Measurements from ENCODE around the gene ADGRV1. TPM values are rescaled to one million over a fixed set of nuclear protein-coding genes. Genes with fewer than 3 reads are reported as not detected.

The ADGRV1 gene
- polyA plus RNA-seq, 1 of the 3 experiments (the other 2 are of a cell fraction) = 0.23 TPM

- no peaks in the 10 kb centered on the region for H3K79me2 ChIP-seq (ENCODE audit: insufficient read depth)
- H2AFZ ChIP-seq (ENCODE audit: low read depth) = peak overlapping the region; percentile 69; the same call in 1 of the 2 replicates
- peaks cover 12 to 21% of the 10 kb centered on the region in 2 experiments; a peak in 3 of 4 replicates for H3K4me1 ChIP-seq (ENCODE audit: control insufficient read depth in 1 of 2, insufficient read depth in 2 of 2, low read depth in 1 of 2, low read length in 1 of 2)
- H3F3A ChIP-seq (replicated peaks; ENCODE audit: insufficient read depth) = no peaks in the 10 kb centered on the region
- POLR2A ChIA-PET = interaction anchor here (0.9 kb wide), 1 partner anchor 443 kb away, joined by 3 read pairs; the partner anchor contains the start of gene ARRDC3
- H3K9me2 ChIP-seq = no peaks in the 10 kb centered on the region
- CTCF ChIA-PET = interaction anchor here (1.2 to 2.2 kb wide), 2 partner anchors 74 to 444 kb away, joined by 3 to 13 read pairs; no protein-coding TSS in a partner anchor
- TF ChIP-seq POLR2AphosphoS5 (IDR thresholded peaks at IDR 0.05; ENCODE audit: low read depth, low read length) (peak; percentile 28; the same call in 1 of the 2 replicates), RAD21 (IDR thresholded peaks at IDR 0.05; ENCODE audit: low read length) (peak; percentile 12; the same call in 1 of the 2 replicates), REST (IDR thresholded peaks at IDR 0.05; ENCODE audit: low read depth, low read length) (peak; percentile 12; the same call in 1 of the 2 replicates), SMC3 (IDR thresholded peaks at IDR 0.05; ENCODE audit: low read depth, low read length) (no peak)
- no peaks in the 10 kb centered on the region for H3K9me3 ChIP-seq
- H3K4me2 ChIP-seq = no peak overlapping the region
- no peaks in the 10 kb centered on the region for H3K27me3 ChIP-seq (ENCODE audit: insufficient read depth)
- H3K9ac ChIP-seq = no peak overlapping the region
- whole genome bisulfite sequencing (ENCODE audit: low lambda C conversion rate) = 15% methylated on average over 1 of the region's 1 CpG
- no peaks in the 10 kb centered on the region for H4K20me1 ChIP-seq (ENCODE audit: insufficient read depth)
- peak; percentile 63 for DNase-seq
- no peak overlapping the region for H3K4me3 ChIP-seq (ENCODE audit: low read depth in 2 of 2, low read length in 1 of 2)
- H3K36me3 ChIP-seq (replicated peaks in 1 of 2; ENCODE audit: control insufficient read depth in 1 of 2, insufficient read depth in 2 of 2, low read length in 1 of 2) = no peaks in the 10 kb centered on the region
- peak overlapping the region in 1 of 2 experiments; percentile 87; a peak in 2 of 4 replicates for H3K27ac ChIP-seq (ENCODE audit: low read depth in 2 of 2, low read length in 1 of 2)
These were observed 381.8 kb downstream of the ADGRV1 start for GRCh38 chr5:90940227-90940995.

- no peak for DNase-seq
- H3K9me2 ChIP-seq = no peaks in the 10 kb centered on the region
- 91% methylated on average over 1 of the region's 1 CpG for WGBS (ENCODE audit: low lambda C conversion rate)
- H3K9me3 ChIP-seq = no peaks in the 10 kb centered on the region
- peak overlapping the region in 1 of 2 experiments; percentile 87; a peak in 2 of 4 replicates for H3K27ac ChIP-seq (ENCODE audit: low read depth in 2 of 2, low read length in 1 of 2)
- ChIA-PET CTCF (interaction anchor here (1.2 to 2.9 kb wide), 3 partner anchors 9 to 443 kb away, joined by 3 to 13 read pairs (median 13); no protein-coding TSS in a partner anchor), POLR2A (interaction anchor here (0.9 kb wide), 1 partner anchor 442 kb away, joined by 3 read pairs; the partner anchor contains the start of gene ARRDC3)
- H3K4me3 ChIP-seq (ENCODE audit: low read depth in 2 of 2, low read length in 1 of 2) = no peak overlapping the region
- no peaks in the 10 kb centered on the region for H3K36me3 ChIP-seq (replicated peaks in 1 of 2; ENCODE audit: control insufficient read depth in 1 of 2, insufficient read depth in 2 of 2, low read length in 1 of 2)
- H3K27me3 ChIP-seq (ENCODE audit: insufficient read depth) = no peaks in the 10 kb centered on the region
- no peak for TF ChIP-seq GABPA (IDR thresholded peaks at IDR 0.05; ENCODE audit: low read depth)
- no peak for TF ChIP-seq EZH2phosphoT487 (IDR thresholded peaks at IDR 0.05; ENCODE audit: borderline replicate concordance, low read depth)
- TF ChIP-seq IRF3 (IDR thresholded peaks at IDR 0.05; ENCODE audit: low read depth, low read length) = no peak
- TF ChIP-seq ZBTB33 (IDR thresholded peaks at IDR 0.05; ENCODE audit: borderline replicate concordance, low read depth) = no peak
- TF ChIP-seq MAX (IDR thresholded peaks at IDR 0.05; ENCODE audit: low read depth) = no peak
- TF ChIP-seq TCF12 (IDR thresholded peaks at IDR 0.05) = no peak
- no peak for TF ChIP-seq EP300 (IDR thresholded peaks at IDR 0.05; ENCODE audit: borderline replicate concordance in 1 of 2, low read depth in 1 of 2, low read length in 1 of 2)
- no peak for TF ChIP-seq NRF1 (IDR thresholded peaks at IDR 0.05; ENCODE audit: low read depth, low read length)
- no peak for TF ChIP-seq RXRA (IDR thresholded peaks at IDR 0.05; ENCODE audit: borderline replicate concordance, low read depth)
- TF ChIP-seq FOSL2 (IDR thresholded peaks at IDR 0.05; ENCODE audit: borderline replicate concordance, low read depth) = no peak
- no peak for TF ChIP-seq JUND (IDR thresholded peaks at IDR 0.05)
- no peak for TF ChIP-seq NFIC (IDR thresholded peaks at IDR 0.05; ENCODE audit: borderline replicate concordance)
- no peak for TF ChIP-seq FOXM1 (IDR thresholded peaks at IDR 0.05; ENCODE audit: low read depth)
- no peak for TF ChIP-seq SMC3 (IDR thresholded peaks at IDR 0.05; ENCODE audit: low read depth, low read length)
- TF ChIP-seq MEF2A (IDR thresholded peaks at IDR 0.05; ENCODE audit: borderline replicate concordance, low read depth) = no peak
- peaks cover 12 to 21% of the 10 kb centered on the region in 2 experiments; a peak in 3 of 4 replicates for H3K4me1 ChIP-seq (ENCODE audit: control insufficient read depth in 1 of 2, insufficient read depth in 2 of 2, low read depth in 1 of 2, low read length in 1 of 2)
- H3K79me2 ChIP-seq (ENCODE audit: insufficient read depth) = no peaks in the 10 kb centered on the region
- no peaks in the 10 kb centered on the region for H3F3A ChIP-seq (replicated peaks; ENCODE audit: insufficient read depth)
- H3K9ac ChIP-seq = no peak overlapping the region
- H3K4me2 ChIP-seq = no peak overlapping the region
- H4K20me1 ChIP-seq (ENCODE audit: insufficient read depth) = no peaks in the 10 kb centered on the region
- 0 out of 2 replicates have a peak overlapping the region, but pooled peaks have one; percentile 69 for H2AFZ ChIP-seq (ENCODE audit: low read depth)
These were observed 382.6 kb downstream of the ADGRV1 start for GRCh38 chr5:90941002-90941720.

All from SK-N-SH (cell line).